WTC11 (cell line): ENCODE measurements around the gene EDDM13. TPM values are rescaled to one million over a fixed set of nuclear protein-coding genes. Genes with fewer than 3 reads are reported as not detected.

Experiments
- ATAC-seq: fragments of 200-7000 bp; cut with Tn5 transposase; 2 replicates; pipeline ENCODE4 v1.10.0; 2021; ENCODE audit warnings: mild to moderate bottlenecking, moderate library complexity
- CTCF ChIA-PET: fragments of 300-600 bp; sonication (Branson Sonifier 250); formaldehyde crosslinking; loops from one replicate; lab custom pipeline; 2021; ENCODE audit warnings: antibody characterized with exemption; lab: Charles Lee
- POLR2A ChIA-PET: fragments of 350-600 bp; sonication (Branson Sonifier 250); formaldehyde crosslinking; loops from one replicate; lab custom pipeline; 2021; ENCODE audit warnings: antibody characterized with exemption; lab: Charles Lee
- DNase-seq: peaks from one replicate; pipeline ENCODE4 v3.0.0; 2021; ENCODE audit warnings: low spot score
- H3K27ac Mint-ChIP-seq: 2 replicates; pipeline ENCODE4 v1.8.0; 2021; ENCODE audit warnings: mixed read lengths
- H3K27me3 Mint-ChIP-seq: 2 replicates; pipeline ENCODE4 v1.8.0; 2021; ENCODE audit warnings: low read depth, mild to moderate bottlenecking, moderate library complexity, mixed read lengths
- H3K36me3 Mint-ChIP-seq: 2 replicates; pipeline ENCODE4 v1.8.0; 2021; ENCODE audit warnings: mixed read lengths
- H3K4me1 Mint-ChIP-seq: 2 replicates; pipeline ENCODE4 v1.8.0; 2022; ENCODE audit warnings: mixed read lengths
- H3K4me3 Mint-ChIP-seq: 2 replicates; pipeline ENCODE4 v1.8.0; 2021; ENCODE audit warnings: mild to moderate bottlenecking, moderate library complexity, mixed read lengths
- H3K9me3 Mint-ChIP-seq: 2 replicates; pipeline ENCODE4 v1.8.0; 2021; ENCODE audit warnings: mixed read lengths
- E2F4 ChIP-seq: sonication (generic); formaldehyde crosslinking; IDR thresholded peaks from 2 replicates; pipeline ENCODE4 v1.8.1; 2022; ENCODE audit warnings: low read depth, mild to moderate bottlenecking, moderate library complexity, missing genetic modification reagents, borderline replicate concordance
- IRF1 ChIP-seq: sonication (generic); formaldehyde crosslinking; IDR thresholded peaks from 2 replicates; pipeline ENCODE4 v1.8.0; 2023; ENCODE audit warnings: missing genetic modification reagents
- MLX ChIP-seq: sonication (generic); formaldehyde crosslinking; IDR thresholded peaks from 2 replicates; pipeline ENCODE4 v1.8.1; 2023; ENCODE audit warnings: mild to moderate bottlenecking, missing genetic modification reagents, moderate library complexity
- MYBL2 ChIP-seq: sonication (generic); formaldehyde crosslinking; IDR thresholded peaks from 2 replicates; pipeline ENCODE4 v1.8.1; 2023; ENCODE audit warnings: mild to moderate bottlenecking, moderate library complexity, missing genetic modification reagents
- NFATC4 ChIP-seq: fragments of 250-450 bp; sonication (Bioruptor Pico); IDR thresholded peaks from 2 replicates; pipeline ENCODE4 v1.9.0; 2021; ENCODE audit warnings: mild to moderate bottlenecking
- NR2C2 ChIP-seq: sonication (generic); formaldehyde crosslinking; IDR thresholded peaks from 2 replicates; pipeline ENCODE4 v1.8.0; 2022; ENCODE audit warnings: mild to moderate bottlenecking, missing genetic modification reagents
- SMAD4 ChIP-seq: sonication (generic); formaldehyde crosslinking; IDR thresholded peaks from 2 replicates; pipeline ENCODE4 v1.8.0; 2022; ENCODE audit warnings: mild to moderate bottlenecking, missing genetic modification reagents
- ZBTB21 ChIP-seq: sonication (generic); formaldehyde crosslinking; IDR thresholded peaks from 2 replicates; pipeline ENCODE4 v1.8.1; 2023; ENCODE audit warnings: mild to moderate bottlenecking, missing genetic modification reagents, borderline replicate concordance
- ZNF121 ChIP-seq: sonication (generic); formaldehyde crosslinking; IDR thresholded peaks from 2 replicates; pipeline ENCODE4 v1.8.0; 2023; ENCODE audit warnings: missing genetic modification reagents
- ZNF219 ChIP-seq: sonication (generic); formaldehyde crosslinking; IDR thresholded peaks from 2 replicates; pipeline ENCODE4 v1.8.0; 2023; ENCODE audit warnings: missing genetic modification reagents, mild to moderate bottlenecking, borderline replicate concordance
- ZNF232 ChIP-seq: sonication (generic); formaldehyde crosslinking; IDR thresholded peaks from 2 replicates; pipeline ENCODE4 v1.8.0; 2022; ENCODE audit warnings: mild to moderate bottlenecking, missing genetic modification reagents
- ZNF263 ChIP-seq: sonication (generic); formaldehyde crosslinking; IDR thresholded peaks from 2 replicates; pipeline ENCODE4 v1.8.1; 2022; ENCODE audit warnings: low read depth, mild to moderate bottlenecking, moderate library complexity, missing genetic modification reagents
- ZNF416 ChIP-seq: fragments of 250-450 bp; sonication (Bioruptor Pico); IDR thresholded peaks from 2 replicates; pipeline ENCODE4 v1.9.0; 2021; ENCODE audit warnings: mild to moderate bottlenecking, inconsistent platforms
- ZNF671 ChIP-seq: fragments of 250-450 bp; sonication (Bioruptor Pico); IDR thresholded peaks from 2 replicates; pipeline ENCODE4 v1.8.0; 2021; ENCODE audit warnings: mild to moderate bottlenecking
- total RNA-seq: library from RNA; stranded (reverse); gene quantifications from 3 replicates; pipeline ENCODE4 v1.2.3, GENCODE V29; 2021
- TF ChIP-seq, protein P1 (sequence below): sonication (generic); formaldehyde crosslinking; IDR thresholded peaks from 2 replicates; pipeline ENCODE4 v1.8.0; 2022; ENCODE audit warnings: mild to moderate bottlenecking, missing genetic modification reagents
- TF ChIP-seq, protein P2 (sequence below): sonication (generic); formaldehyde crosslinking; IDR thresholded peaks from 2 replicates; pipeline ENCODE4 v1.8.1; 2023; ENCODE audit warnings: mild to moderate bottlenecking, moderate library complexity, missing genetic modification reagents

The EDDM13 gene
- total RNA-seq, 1 experiment from 2014 or later, result not detected

GRCh38 chr19:56284746-56285145, 12.2 kb downstream of the EDDM13 start:
- Mint-ChIP-seq H3K36me3 (peaks cover 3% of the 10 kb centered on the region; the same call in 1 of the 2 replicates), H3K4me1 (no peaks in the 10 kb centered on the region), H3K4me3 (no peak overlapping the region), H3K27ac (no peak overlapping the region), H3K9me3 (peaks cover 7% of the 10 kb centered on the region), H3K27me3 (no peaks in the 10 kb centered on the region)
- TF ChIP-seq MLX (CRISPR knock-in tag), result no peak
- TF ChIP-seq ZNF219 (CRISPR knock-in tag), result no peak
- no peak for TF ChIP-seq ZNF671
- no peak for TF ChIP-seq ZNF263 (CRISPR knock-in tag)
- TF ChIP-seq NR2C2 (CRISPR knock-in tag), result no peak
- TF ChIP-seq ZNF121 (CRISPR knock-in tag), result no peak
- TF ChIP-seq IRF1, result no peak
- no peak for TF ChIP-seq ZNF232 (CRISPR knock-in tag)
- ATAC-seq (no peak), DNase-seq (no peak)
- ChIA-PET POLR2A (interaction anchor here (0.6 kb wide), 1 partner anchor 200 kb away, joined by 3 read pairs; no protein-coding TSS in a partner anchor), CTCF (interaction anchor here (1.8 kb wide), 1 partner anchor 25 kb away, joined by 10 read pairs; no protein-coding TSS in a partner anchor)

DNA sequence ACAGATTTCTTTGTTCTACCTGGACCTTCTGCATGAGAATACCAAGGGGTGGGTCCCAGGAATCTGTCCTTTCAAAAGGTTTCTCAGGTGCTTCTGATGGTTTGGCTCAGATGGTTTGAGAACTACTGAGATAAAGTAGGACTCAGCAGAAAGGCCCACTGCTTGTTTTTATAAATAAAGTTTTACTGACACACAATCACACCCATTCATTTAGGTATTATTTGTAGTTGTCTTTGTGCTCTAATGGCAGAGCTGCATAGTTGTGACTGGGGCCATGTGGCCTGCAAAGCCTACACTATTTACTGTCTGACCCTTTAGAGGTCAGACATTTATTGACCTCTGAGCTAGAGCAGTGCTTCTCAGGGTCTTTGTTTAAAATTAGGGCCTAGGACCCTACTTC, 17.6 kb downstream of the EDDM13 start:
- ChIA-PET POLR2A (no interaction called here), CTCF (interaction anchor here (3.3 kb wide), 1 partner anchor 20 kb away, joined by 13 read pairs; no protein-coding TSS in a partner anchor)
- TF ChIP-seq ZNF416 (CRISPR knock-in tag) (no peak), ZBTB21 (CRISPR knock-in tag) (no peak), MYBL2 (CRISPR knock-in tag) (no peak), NFATC4 (no peak), E2F4 (CRISPR knock-in tag) (no peak), MLX (CRISPR knock-in tag) (no peak), SMAD4 (CRISPR knock-in tag) (no peak)
- TF ChIP-seq, protein P1, sequence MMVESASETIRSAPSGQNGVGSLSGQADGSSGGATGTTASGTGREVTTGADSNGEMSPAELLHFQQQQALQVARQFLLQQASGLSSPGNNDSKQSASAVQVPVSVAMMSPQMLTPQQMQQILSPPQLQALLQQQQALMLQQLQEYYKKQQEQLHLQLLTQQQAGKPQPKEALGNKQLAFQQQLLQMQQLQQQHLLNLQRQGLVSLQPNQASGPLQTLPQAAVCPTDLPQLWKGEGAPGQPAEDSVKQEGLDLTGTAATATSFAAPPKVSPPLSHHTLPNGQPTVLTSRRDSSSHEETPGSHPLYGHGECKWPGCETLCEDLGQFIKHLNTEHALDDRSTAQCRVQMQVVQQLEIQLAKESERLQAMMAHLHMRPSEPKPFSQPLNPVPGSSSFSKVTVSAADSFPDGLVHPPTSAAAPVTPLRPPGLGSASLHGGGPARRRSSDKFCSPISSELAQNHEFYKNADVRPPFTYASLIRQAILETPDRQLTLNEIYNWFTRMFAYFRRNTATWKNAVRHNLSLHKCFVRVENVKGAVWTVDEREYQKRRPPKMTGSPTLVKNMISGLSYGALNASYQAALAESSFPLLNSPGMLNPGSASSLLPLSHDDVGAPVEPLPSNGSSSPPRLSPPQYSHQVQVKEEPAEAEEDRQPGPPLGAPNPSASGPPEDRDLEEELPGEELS (CRISPR knock-in tag), result no peak
- TF ChIP-seq, protein P2, sequence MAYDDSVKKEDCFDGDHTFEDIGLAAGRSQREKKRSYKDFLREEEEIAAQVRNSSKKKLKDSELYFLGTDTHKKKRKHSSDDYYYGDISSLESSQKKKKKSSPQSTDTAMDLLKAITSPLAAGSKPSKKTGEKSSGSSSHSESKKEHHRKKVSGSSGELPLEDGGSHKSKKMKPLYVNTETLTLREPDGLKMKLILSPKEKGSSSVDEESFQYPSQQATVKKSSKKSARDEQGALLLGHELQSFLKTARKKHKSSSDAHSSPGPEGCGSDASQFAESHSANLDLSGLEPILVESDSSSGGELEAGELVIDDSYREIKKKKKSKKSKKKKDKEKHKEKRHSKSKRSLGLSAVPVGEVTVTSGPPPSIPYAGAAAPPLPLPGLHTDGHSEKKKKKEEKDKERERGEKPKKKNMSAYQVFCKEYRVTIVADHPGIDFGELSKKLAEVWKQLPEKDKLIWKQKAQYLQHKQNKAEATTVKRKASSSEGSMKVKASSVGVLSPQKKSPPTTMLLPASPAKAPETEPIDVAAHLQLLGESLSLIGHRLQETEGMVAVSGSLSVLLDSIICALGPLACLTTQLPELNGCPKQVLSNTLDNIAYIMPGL (CRISPR knock-in tag), result no peak
- Mint-ChIP-seq H3K4me1 (peaks cover 3% of the 10 kb centered on the region; the same call in 1 of the 2 replicates), H3K9me3 (peaks cover 20% of the 10 kb centered on the region), H3K27ac (no peak overlapping the region), H3K27me3 (no peaks in the 10 kb centered on the region), H3K36me3 (peaks cover 14% of the 10 kb centered on the region), H3K4me3 (no peak overlapping the region)
- no peak for DNase-seq
- ATAC-seq, result no peak
